BE2C (cell line): ENCODE measurements around the gene RETN.
A peak's percentile ranks its signal among the peaks of the same experiment; 100 is the strongest.

Experiments
- DNase-seq: peaks from one replicate; pipeline ENCODE4 v3.0.0-alpha.2; 2020
- H3K27me3 ChIP-seq: fragments of 250-450 bp; sonication (Bioruptor Pico); 2 replicates; pipeline ENCODE4 v1.5.1; 2020; ENCODE audit warnings: mild to moderate bottlenecking
- H3K36me3 ChIP-seq: fragments of 250-450 bp; sonication (Bioruptor Pico); 2 replicates; pipeline ENCODE4 v1.5.1; 2020; ENCODE audit warnings: mild to moderate bottlenecking
- H3K4me1 ChIP-seq: fragments of 250-450 bp; sonication (Bioruptor Pico); 2 replicates; pipeline ENCODE4 v1.5.1; 2020
- H3K4me3 ChIP-seq: 2 replicates; pipeline ENCODE4 v1.5.1; 2011; ENCODE audit warnings: low read depth, low read length
- H3K9me3 ChIP-seq: fragments of 250-450 bp; sonication (Bioruptor Pico); 2 replicates; pipeline ENCODE4 v1.5.1; 2020
- TF ChIP-seq, protein P1 (sequence below): IDR thresholded peaks from 2 replicates; pipeline ENCODE4 v1.5.1; 2012; ENCODE audit warnings: mild to moderate bottlenecking, low read depth, low read length

RETN gene

DNA sequence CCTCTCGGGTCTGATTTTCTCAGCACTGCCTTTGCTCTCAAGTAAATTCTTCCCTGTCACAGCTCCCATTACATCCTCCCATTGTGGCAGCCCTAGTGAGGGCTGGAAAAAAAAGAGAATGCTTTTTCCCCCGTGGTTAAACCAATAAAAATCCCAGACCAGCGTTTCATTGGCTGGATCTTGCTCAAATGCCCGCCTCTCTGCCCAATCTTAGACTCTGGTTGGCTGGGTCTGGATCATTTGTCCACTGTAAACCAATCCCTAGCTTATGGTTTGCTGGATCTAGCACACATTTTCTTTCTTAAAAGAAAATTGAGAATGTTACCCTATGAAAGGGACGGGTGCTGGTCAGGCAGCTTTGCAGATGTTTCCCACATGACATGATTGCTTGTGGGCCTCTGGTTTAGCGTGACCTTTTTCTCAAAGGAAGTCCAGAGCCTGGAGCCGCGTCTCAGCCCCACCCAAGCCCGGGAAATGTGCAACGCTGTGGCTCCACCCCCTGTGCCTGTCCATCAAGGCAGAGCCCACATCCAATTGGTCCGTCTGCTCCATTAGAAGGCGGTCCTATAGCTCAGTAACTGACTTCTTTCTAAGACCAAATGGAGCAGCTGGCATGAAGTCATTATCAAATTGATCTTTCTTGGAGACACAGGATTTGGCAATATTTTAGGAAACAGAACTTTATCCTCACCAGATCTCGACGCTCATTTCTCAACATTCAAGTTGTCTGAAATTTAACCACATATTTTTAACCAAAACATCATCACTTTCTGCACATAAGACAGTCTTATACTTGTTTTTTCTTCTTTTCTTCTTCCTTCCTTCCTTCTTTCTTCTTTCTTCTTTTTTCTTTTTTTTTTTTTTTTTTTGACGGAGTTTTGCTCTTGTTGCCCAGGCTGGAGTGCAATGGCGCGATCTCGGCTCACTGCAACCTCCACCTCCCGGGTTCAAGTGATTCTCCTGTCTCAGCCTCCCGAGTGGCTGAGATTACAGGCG is 5.5 kb downstream of the RETN start:
- peak; percentile 74 for DNase-seq
- Histone ChIP-seq H3K9me3 (no peaks in the 10 kb centered on the region), H3K4me3 (peak overlapping the region; percentile 3; the same call in 1 of the 2 replicates), H3K36me3 (no peaks in the 10 kb centered on the region; the same call in 1 of the 2 replicates), H3K27me3 (peaks cover 58% of the 10 kb centered on the region), H3K4me1 (no peaks in the 10 kb centered on the region)
- TF ChIP-seq, protein P1, sequence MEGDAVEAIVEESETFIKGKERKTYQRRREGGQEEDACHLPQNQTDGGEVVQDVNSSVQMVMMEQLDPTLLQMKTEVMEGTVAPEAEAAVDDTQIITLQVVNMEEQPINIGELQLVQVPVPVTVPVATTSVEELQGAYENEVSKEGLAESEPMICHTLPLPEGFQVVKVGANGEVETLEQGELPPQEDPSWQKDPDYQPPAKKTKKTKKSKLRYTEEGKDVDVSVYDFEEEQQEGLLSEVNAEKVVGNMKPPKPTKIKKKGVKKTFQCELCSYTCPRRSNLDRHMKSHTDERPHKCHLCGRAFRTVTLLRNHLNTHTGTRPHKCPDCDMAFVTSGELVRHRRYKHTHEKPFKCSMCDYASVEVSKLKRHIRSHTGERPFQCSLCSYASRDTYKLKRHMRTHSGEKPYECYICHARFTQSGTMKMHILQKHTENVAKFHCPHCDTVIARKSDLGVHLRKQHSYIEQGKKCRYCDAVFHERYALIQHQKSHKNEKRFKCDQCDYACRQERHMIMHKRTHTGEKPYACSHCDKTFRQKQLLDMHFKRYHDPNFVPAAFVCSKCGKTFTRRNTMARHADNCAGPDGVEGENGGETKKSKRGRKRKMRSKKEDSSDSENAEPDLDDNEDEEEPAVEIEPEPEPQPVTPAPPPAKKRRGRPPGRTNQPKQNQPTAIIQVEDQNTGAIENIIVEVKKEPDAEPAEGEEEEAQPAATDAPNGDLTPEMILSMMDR, result no peak

DNA sequence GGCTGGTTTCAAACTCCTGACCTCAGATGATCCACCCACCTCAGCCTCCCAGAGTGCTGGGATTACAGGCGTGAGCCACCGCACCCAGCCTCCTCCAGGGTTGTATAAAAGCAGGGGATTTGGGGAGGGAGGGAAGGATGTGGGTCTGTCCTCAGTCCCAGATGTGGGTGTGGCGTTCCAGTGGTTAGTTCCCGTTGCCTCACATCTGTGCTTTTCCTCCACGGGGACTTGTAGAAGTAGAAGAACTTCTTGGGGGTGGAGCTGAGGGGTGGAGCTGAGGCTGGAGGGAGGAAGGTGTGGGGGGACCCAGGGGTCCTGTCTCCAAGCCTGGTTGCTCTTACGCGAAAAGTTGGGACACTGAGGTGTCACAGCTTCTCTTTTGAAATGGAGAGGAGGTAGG is 7.5 kb downstream of the RETN start:
- H3K9me3 ChIP-seq, result no peaks in the 10 kb centered on the region
- H3K4me3 ChIP-seq, result no peak overlapping the region
- no peak for DNase-seq
- no peaks in the 10 kb centered on the region for H3K4me1 ChIP-seq
- TF ChIP-seq, protein P1, result no peak
- H3K36me3 ChIP-seq, result no peaks in the 10 kb centered on the region; the same call in 1 of the 2 replicates
- H3K27me3 ChIP-seq, result peaks cover 49% of the 10 kb centered on the region

DNA sequence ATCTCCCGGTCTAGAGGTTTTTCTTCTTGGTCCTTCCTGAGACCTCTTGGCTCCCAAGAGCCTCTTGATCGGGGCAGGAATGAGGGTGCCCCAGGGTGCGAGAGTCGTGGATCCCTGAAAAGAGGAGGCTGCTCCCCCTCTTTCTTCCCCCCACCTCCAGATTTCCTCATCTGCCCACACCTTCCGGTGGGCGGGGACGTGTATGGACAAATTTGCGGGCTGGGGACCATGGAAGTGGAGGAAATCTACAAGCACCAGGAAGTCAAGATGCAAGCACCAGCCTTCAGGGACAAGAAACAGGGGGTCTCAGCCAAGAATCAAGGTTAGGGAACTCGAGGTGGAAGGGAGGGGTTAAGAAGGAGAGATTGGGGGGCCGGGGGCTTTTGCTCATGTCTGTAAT is 8.0 kb downstream of the RETN start, which contains the start of gene MCEMP1:
Gene MCEMP1 (plus strand): TSS at position 237 of the 400 bp plus-strand sequence. CDS start 31 bp downstream, at position 268.
- Histone ChIP-seq H3K27me3 (peaks cover 44% of the 10 kb centered on the region), H3K4me1 (no peaks in the 10 kb centered on the region), H3K36me3 (no peaks in the 10 kb centered on the region; the same call in 1 of the 2 replicates), H3K4me3 (no peak within 1 kb of the TSS), H3K9me3 (no peaks in the 10 kb centered on the region)
- DNase-seq, result no peak
- TF ChIP-seq, protein P1, result no peak

DNA sequence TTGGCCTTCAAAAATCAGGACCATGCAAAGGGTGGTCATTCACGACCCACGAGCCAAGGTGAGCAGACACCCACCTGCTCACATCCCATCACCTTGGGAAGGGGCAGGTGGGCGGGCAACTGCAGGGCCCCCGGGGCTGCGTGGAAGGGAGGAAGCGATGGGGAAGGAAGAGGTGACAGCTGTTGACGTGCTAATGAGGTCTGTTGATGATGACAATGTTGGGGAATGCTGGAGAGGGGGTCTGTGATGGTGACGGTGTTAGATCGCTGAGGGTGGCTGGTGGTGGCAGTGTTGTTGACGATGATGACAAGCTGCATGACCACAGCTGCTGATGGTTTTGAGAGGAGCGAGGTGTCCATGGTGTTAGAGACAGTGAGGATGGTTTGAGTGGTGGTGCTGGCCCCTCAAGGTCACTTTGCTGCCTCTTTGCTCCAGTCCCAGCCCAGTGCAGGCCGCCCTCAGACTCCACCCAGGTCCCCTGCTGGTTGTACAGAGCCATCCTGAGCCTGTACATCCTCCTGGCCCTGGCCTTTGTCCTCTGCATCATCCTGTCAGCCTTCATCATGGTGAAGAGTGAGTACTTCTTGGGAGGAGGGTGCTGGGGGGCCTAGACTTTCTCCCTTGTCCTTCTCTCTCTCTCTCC is 8.9 kb downstream of the RETN start:
- peaks cover 6% of the 10 kb centered on the region for H3K36me3 ChIP-seq
- H3K27me3 ChIP-seq, result peaks cover 37% of the 10 kb centered on the region
- no peaks in the 10 kb centered on the region for H3K4me1 ChIP-seq
- no peak overlapping the region for H3K4me3 ChIP-seq
- DNase-seq, result no peak
- TF ChIP-seq, protein P1, result no peak
- no peaks in the 10 kb centered on the region for H3K9me3 ChIP-seq

DNA sequence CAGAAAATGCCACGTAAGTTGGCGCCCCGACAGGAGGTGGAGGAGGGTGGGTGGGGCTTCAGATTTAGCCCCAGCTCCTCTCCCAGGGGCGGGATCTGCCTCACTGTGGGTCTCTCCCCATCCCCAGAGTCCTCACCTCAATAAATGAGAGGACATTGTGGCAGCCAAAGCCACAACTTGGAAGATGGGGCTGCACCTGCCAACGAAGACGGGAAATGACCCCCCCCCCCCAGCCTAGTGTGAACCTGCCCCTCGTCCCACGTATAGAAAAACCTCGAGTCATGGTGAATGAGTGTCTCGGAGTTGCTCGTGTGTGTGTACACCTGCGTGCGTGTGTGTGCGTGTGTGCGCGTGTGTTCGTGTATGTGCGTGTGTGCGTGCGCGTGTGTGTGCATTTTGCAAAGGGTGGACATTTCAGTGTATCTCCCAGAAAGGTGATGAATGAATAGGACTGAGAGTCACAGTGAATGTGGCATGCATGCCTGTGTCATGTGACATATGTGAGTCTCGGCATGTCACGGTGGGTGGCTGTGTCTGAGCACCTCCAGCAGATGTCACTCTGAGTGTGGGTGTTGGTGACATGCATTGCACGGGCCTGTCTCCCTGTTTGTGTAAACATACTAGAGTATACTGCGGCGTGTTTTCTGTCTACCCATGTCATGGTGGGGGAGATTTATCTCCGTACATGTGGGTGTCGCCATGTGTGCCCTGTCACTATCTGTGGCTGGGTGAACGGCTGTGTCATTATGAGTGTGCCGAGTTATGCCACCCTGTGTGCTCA is 10.3 kb downstream of the RETN start:
- Histone ChIP-seq H3K27me3 (peaks cover 33% of the 10 kb centered on the region), H3K4me3 (no peak overlapping the region), H3K9me3 (no peaks in the 10 kb centered on the region), H3K36me3 (peaks cover 11% of the 10 kb centered on the region), H3K4me1 (no peaks in the 10 kb centered on the region)
- DNase-seq, result peak; percentile 41
- TF ChIP-seq, protein P1, result peak; percentile 40
